Stimulated activated CD4-positive, alpha-beta T cell treated with anti-CD3 and anti-CD28 coated beads, Interleukin-2, amount 100 ng/mL, for 24 hours (primary cell): ENCODE results near the gene TOR4A.

Experiments used
- DNase-seq, 2 donors: peaks; one replicate each; pipeline ENCODE4 v3.0.0-alpha.2; 2020

The TOR4A gene

DNA sequence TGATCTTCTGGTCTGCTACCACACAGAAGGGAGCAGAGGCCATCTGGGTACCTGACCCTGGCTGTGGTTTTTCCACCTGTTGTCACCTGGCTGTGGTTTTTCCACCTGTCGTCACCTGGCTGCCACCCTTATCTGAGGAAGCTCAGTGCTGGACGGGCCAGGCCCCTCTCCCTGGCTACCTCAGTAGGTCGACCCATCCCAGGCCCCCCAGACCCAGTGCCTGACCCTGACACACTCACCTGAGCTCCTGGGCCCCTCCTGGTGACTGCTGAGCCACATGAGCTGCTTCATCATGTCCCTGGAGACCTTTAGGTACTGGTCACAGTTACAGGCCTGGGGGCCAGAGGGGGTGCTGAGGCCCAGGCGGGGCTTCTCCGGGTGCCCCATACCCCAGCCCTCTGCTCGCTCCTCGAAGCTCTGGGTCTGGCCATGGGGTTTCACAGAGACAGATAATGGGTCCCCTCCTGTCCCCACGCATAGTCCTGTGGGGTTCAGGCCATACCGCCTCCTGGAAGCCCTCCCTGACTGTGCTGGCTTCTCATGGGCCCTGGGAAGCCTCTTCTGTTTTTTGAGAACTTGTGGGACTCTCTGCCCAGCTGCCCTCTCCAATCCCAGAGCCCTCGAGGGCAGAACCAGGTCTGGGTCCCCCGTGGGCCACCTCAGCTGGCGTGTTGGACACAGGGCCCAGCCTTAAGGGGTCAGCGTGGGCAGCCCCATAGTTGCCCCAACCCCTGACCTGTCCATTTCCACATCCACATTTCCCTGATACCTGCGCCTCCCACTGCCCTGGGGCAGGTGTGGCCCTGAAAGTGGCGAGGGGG is 32.1 kb downstream of the TOR4A start:
- DNase-seq, result no peak

- DNase-seq, result no peak
Measured at GRCh38 chr9:137310189-137311052, 32.9 kb downstream of the TOR4A start.

DNA sequence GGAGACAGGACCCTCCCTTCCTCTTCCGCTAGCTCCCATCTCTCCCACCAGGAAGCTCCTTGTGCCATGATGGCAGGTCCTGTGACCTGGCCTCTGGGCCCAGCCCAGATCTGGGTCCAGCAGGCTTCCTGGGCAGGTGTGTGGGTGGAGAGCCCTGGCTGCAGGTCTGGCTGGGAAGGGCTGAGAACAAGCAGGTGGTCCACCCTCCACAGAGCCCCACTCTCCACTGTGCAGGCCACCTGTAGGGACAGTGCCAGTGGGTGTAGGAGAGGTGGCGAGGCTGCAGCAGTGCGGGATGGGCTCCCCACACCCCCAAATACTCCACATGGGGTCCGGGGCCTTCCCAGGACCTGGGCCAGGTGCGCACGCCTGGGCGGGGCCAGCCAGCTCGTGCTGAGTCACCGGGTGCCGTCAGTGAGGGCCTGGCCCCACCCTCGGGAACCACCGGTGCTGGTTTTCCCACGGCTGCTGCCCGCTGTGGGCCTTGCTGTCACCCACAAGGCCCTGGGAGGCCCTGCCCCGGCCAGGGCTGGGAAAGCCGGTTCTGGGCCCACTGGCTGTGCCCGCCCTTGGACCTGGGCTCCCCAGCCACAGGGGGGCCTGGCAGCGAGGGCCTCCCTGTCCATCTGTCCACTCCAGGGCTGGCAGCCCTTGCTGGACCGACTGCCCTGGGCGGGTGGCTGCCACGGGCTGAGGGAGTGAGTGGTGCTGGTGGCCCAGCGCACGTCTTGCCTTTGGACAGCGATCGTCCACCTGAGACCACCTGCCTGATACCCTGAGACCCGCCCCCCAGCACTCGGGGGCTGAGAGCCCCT is 33.9 kb downstream of the TOR4A start:
- peak in 1 of 2 donors; percentile 40 for DNase-seq

DNA sequence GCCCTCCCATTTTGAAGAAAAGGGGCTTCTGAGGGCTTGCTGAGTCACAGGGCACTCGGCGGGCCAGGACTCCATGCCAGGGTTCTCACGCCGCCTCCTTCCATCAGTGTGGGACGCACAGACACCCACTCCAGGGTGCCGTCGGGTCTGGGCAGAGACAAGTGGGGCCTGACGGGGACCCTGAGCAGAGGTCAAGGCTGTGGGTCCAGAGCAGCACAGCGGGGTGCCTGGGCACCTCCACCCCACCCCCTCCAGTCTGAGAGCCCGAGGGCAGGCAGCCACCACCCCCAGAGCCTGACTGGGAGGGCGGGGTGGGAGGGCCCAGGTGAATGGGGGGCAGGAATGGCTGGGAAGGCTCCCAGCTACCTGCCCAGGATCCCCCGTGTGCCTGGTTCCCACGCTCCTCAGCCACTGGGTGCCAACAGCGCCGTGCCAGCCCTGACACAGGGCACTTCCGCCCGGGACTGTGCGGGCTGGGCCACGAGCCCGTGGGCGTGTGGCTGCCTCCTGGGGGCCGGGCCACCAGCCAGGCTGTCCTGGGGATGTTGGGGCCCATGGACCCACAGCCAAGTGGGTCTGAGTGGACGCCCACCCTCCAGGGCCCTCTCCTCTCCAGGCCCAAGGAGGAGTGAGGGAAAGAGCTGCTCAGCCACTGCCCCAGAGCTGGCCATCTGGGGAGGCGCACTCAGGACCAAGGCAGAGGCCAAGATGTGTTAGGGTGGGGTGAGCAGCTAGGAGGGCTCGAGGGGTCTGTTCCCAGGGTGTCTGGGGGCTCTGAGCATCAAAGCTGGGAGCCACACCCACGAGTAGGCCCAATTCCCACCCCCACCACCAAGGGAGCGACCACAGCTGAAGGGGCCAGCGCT is 34.7 kb downstream of the TOR4A start:
- no peak for DNase-seq

GRCh38 chr9:137312852-137313325 is 35.4 kb downstream of the TOR4A start:
- DNase-seq, result peak in 1 of 2 donors; percentile 16

GRCh38 chr9:137313326-137313936 is 35.9 kb downstream of the TOR4A start:
- peak in 1 of 2 donors; percentile 14 for DNase-seq

GRCh38 chr9:137313956-137314560 is 36.5 kb downstream of the TOR4A start:
- DNase-seq, result no peak

GRCh38 chr9:137314561-137315560 is 37.3 kb downstream of the TOR4A start:
- DNase-seq, result peak in 1 of 2 donors; percentile 15

DNA sequence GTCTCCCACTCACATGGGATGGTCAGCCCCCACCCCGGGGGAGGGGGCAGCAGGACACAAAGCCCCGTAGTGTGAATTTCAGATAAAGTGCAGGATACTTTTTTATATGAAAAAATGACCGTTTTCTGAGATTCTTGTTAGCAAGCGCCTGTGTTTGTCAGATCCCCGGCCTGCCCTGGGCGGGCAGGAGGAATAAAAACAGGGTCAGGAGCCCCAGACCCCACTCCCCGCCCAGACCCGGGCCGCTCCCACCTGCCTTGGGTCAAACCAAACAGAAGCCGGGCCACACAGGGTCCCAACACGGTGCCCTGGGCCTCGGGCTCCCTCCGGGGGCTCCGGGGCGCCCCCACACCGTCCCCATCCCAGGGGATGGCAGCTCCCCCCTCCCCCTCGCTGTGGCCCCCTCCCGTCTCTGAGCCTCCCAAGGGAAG is 38.1 kb downstream of the TOR4A start:
- DNase-seq, result no peak

GRCh38 chr9:137316012-137316981 is 38.8 kb downstream of the TOR4A start:
- DNase-seq, result peak; percentile 18 to 41

GRCh38 chr9:137317021-137317717 is 39.6 kb downstream of the TOR4A start:
- peak in 1 of 2 donors; percentile 15 for DNase-seq

GRCh38 chr9:137317718-137318511 is 40.4 kb downstream of the TOR4A start:
- peak in 1 of 2 donors; percentile 14 for DNase-seq

- DNase-seq, result peak in 1 of 2 donors; percentile 14
Measured at GRCh38 chr9:137318602-137319001, 41.1 kb downstream of the TOR4A start.

GRCh38 chr9:137319011-137319738 is 41.6 kb downstream of the TOR4A start:
- DNase-seq, result no peak

DNA sequence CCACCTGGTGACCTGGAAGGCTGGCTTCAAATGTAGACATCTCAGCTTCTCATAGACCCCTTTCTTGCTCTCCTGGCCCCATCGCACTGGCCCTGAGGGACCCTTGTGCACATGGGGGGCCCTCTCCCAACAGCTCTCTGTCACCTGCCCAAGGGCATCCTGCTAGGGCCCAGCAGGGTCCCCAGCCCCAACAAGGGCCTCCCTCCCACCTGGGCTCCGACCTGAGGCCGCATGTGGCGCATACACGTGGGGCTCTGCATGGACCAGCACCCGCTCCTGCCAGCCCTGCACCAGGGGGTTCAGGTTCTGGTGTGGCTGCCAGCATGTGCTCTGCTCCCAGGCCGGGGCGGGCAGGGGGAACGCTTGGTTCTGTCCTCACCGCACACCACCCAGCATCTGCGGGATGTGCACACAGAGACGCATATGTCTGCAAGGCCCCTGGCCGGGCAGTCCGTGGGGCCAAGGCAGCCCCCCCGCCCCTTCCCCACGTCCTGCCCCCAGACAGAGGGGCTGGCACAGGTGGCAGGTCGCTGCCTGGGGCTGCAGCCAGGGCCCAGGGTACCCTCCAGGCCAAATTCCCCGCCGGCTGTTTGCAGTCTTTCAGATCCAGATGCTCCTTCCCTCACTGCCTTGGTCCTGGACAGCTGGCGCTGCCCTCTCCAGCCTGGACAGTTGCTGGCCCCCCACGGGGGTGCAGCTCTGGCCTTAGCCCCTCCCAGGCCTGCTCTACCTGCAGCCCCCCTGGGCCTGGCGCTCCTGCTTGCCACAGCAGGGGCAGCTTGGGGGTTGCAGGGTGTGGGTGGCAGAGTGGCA is 42.4 kb downstream of the TOR4A start:
- DNase-seq, result peak in 1 of 2 donors; percentile 15
